Activated CD8-positive, alpha-beta memory T cell treated with anti-CD3 and anti-CD28 coated beads for 24 hours (primary cell): ENCODE data around the gene MTHFSD.

Experiments used
- DNase-seq: peaks from one replicate; pipeline ENCODE4 v3.0.0-alpha.2; 2020

The MTHFSD gene

GRCh38 chr16:86499889-86500707 lies 54.9 kb downstream of the MTHFSD start:
- no peak for DNase-seq

GRCh38 chr16:86499440-86499786 lies 55.6 kb downstream of the MTHFSD start:
- no peak for DNase-seq

GRCh38 chr16:86498671-86499439 lies 56.2 kb downstream of the MTHFSD start:
- DNase-seq: no peak

GRCh38 chr16:86498155-86498670 lies 56.8 kb downstream of the MTHFSD start:
- no peak for DNase-seq

- DNase-seq: no peak
Measured at GRCh38 chr16:86497551-86498021, 57.4 kb downstream of the MTHFSD start.

- no peak for DNase-seq
Measured at GRCh38 chr16:86496929-86497461, 58.0 kb downstream of the MTHFSD start.

GRCh38 chr16:86496262-86496928 lies 58.6 kb downstream of the MTHFSD start:
- DNase-seq: no peak

GRCh38 chr16:86495756-86496261 lies 59.2 kb downstream of the MTHFSD start:
- DNase-seq: no peak

- no peak for DNase-seq
Measured at GRCh38 chr16:86495357-86495701, 59.7 kb downstream of the MTHFSD start.

GRCh38 chr16:86494565-86495356 lies 60.3 kb downstream of the MTHFSD start:
- no peak for DNase-seq

GRCh38 chr16:86494039-86494564 lies 60.9 kb downstream of the MTHFSD start:
- no peak for DNase-seq

- no peak for DNase-seq
Measured at GRCh38 chr16:86492961-86493629, 61.9 kb downstream of the MTHFSD start.

GRCh38 chr16:86492267-86492960 lies 62.6 kb downstream of the MTHFSD start:
- no peak for DNase-seq

GRCh38 chr16:86491640-86492023 lies 63.4 kb downstream of the MTHFSD start:
- DNase-seq: no peak

- DNase-seq: no peak
Measured at GRCh38 chr16:86490859-86491639, 64.0 kb downstream of the MTHFSD start.

- no peak for DNase-seq
Measured at GRCh38 chr16:86485746-86486145, 69.3 kb downstream of the MTHFSD start.

GRCh38 chr16:86484240-86484639 lies 70.8 kb downstream of the MTHFSD start:
- no peak for DNase-seq

- no peak for DNase-seq
Measured at GRCh38 chr16:86481607-86482006, 73.4 kb downstream of the MTHFSD start.

GRCh38 chr16:86480444-86480843 lies 74.6 kb downstream of the MTHFSD start:
- DNase-seq: no peak
